GM21737 (cell line): Measurements from ENCODE around the gene IFI30.
"Not testable (repeated sequence)": the region's sequence is repeated elsewhere in the genome, so short reads cannot be mapped to it uniquely, and the experiment has no call there.

Source experiments
- ATAC-seq: cut with Tn5 transposase; IDR thresholded peaks from one replicate; pipeline ENCODE4 v1.9.1; 2021; ENCODE audit warnings: mild to moderate bottlenecking, moderate library complexity; ENCODE audit not compliant: unreplicated experiment

Gene IFI30

DNA sequence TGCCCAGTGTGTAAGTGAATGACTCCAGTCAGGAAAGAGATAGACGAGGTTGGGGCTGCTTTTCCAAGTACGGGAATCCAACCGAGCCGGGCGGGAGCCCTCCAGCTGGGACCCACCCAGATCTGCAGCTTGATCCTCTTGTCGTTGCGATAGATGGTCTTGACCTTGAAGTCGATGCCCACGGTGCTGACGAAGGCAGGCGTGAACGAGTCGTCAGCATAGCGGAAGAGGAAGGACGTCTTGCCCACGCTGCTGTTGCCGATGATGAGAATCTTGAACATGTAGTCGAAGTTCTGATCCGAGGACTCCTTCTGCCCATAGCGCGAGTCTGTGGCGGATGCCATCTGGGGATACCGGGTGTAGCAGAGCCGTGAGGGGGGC lies 28.8 kb downstream of the IFI30 start:
- no peak for ATAC-seq

DNA sequence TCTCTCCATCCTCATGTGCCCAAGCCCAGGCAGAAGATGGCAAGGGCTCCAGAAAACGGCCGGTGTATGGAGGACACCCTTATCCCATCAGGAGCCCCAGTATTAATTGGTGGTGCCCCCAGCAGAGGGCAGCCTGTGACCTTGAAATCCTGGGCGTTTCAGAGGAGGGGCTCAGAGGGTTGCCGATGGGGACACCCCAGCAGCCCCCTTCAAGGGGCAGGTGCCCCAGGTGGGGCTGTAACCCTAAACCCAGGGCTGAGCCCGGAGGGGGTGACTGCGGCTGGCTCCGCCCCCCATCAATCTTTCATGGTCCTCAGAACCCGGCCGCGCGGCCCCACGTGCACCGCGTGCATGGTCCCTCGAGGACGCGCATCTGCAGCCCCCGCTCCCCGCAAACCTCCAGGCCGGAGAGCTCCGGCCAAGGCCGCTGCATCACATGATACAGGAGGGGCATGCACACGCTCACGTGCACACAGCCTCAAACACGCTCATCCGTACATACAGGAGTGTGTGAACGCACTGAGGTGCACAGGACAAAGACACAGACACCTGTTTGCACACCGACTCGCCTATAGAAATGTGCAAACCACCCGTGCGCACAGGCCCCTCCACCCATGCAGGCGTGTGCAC lies 29.3 kb downstream of the IFI30 start:
- no peak for ATAC-seq

DNA sequence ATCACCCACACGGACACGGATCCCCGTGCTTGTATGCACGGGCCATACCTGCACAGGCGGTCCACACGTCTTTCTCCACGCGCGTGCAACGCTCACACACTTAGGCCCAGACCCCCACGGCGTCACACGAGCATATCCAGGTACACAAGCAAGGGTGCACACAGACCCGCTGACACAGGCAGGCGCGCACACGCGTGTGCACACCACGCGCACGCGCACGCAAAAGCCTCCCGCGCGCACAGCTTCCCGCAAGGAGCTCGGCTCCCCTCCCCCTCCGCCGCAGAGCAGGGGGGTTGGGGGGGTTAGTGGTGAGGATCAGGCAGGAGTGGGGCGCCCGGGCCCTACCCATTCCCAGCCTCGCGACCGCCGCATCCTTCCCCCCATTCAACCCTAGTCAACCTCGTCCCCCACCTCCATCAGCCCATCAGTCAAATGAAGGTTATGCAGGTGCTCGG lies 29.8 kb downstream of the IFI30 start:
- ATAC-seq = no peak

DNA sequence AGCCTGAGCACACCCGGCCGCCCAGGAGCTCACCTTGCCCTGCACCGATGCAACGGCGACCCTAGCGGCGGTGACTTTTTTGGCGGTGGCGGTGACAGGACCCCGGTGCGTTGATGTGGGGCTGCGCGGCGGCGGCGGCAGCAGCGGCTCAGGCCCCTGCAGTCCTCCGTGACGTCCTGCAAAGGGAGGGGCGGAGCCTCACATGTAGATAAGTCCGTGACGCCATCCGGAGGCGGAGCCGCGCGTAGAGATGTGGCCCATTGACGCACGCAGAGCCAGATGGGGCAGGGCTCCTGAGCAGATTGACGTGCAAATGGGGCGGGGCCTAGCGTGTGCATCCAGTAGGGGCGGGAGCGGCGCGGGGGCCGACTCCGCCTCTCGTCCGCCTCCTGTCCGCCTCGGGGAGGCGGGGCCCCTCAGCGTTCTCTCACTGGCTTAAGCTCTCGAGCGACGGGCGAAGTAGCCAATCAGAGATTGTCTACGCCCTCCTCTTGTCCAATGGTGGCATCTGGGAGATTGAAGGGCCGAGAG lies 30.3 kb downstream of the IFI30 start, which contains the start of gene RAB3A:
Gene RAB3A, minus strand, starts transcription at position 180 of the 531 bp plus-strand sequence. CDS start 1,302 bp downstream, outside the sequence.
- ATAC-seq = peak; percentile 82

DNA sequence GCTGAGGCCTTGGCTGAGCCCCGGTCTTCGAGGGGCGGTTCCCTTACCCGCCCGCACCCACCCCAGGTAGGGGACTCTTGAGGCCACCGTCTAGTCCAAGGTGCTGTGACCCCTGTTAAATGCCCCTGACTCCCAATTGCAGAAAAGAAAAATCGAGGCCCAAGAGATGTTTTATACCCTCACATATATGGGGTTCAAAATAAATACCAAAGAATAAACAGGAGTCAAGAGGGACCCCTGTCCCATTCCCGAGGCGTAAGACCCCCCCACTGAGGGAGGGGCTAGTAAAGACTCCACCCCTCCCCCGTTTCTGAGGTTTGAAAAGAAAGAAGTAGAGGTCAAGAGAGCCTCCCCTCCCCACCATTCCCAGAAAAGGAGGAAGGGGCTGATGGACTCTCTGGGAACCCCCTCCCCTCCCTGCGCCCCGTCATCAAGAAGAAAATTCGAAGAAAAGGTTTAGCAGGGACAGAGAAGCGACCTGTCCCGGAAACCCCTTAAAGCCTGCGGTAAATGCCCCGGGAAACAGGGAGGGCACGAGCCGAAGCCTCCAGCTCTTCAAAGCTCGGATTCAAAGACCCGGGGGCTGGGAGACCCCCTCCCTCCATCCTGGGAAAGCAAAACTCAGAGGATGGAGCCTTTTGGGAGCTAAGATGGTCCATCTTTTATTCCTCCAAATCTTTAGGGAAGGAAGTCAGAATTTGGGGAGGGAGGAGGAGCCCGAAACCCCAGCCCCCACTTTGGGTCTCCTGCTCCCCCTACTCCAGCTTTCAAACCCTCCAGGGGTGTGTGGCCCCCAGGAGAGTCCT lies 31.0 kb downstream of the IFI30 start:
- peak; percentile 5 for ATAC-seq

DNA sequence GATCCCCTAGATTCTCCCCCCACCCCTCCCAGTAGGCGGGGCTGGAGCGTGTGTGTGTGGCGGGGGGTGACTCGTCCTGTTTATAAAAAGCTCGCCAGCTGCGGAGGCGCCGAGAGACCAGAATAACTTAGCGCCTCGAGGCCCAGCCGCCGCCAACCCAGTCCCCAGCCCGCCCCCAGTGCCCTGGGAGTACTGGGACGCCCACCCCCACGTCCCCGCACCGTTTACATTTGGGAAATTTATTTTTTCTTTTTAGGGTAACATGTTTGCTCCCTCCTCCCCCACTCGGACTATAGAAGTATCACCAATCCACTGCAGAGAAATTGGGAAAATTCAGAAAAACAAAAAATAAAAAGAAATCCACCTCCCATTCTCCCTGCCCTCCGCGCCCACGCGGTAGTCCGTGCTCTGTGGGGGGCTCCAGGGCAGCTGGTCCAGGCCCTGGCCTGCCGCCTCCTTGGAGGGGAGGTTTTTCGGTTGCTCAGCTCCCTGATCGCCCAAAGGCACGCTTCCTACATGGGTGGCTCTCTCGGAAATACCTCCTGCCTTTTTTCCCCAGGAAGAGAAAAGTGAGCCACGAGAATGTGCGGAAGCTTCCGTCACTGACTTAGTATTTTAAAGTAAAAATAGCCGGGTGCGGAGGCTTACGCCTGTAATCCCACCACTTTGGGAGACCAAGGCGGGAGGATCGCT lies 31.7 kb downstream of the IFI30 start:
- no peak for ATAC-seq

DNA sequence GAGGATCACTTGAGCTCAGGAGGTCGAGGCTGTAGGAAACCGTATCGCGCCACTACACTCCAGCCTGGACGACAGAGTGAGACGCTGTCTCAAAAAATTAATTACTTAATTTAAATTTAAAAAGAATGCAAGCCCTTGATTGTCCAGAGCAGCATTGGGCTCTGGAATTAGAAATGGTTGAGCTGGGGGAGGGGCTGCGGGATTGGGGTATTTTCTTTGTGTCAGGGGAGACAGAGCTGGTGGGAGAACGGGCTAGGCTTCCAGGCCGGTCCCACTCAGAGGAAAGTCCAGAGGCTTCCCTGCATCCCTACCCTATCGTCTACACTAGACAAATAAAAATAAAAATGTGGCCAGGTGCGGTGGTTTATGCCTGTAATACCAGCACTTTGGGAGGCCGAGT lies 32.4 kb downstream of the IFI30 start:
- ATAC-seq = no peak

DNA sequence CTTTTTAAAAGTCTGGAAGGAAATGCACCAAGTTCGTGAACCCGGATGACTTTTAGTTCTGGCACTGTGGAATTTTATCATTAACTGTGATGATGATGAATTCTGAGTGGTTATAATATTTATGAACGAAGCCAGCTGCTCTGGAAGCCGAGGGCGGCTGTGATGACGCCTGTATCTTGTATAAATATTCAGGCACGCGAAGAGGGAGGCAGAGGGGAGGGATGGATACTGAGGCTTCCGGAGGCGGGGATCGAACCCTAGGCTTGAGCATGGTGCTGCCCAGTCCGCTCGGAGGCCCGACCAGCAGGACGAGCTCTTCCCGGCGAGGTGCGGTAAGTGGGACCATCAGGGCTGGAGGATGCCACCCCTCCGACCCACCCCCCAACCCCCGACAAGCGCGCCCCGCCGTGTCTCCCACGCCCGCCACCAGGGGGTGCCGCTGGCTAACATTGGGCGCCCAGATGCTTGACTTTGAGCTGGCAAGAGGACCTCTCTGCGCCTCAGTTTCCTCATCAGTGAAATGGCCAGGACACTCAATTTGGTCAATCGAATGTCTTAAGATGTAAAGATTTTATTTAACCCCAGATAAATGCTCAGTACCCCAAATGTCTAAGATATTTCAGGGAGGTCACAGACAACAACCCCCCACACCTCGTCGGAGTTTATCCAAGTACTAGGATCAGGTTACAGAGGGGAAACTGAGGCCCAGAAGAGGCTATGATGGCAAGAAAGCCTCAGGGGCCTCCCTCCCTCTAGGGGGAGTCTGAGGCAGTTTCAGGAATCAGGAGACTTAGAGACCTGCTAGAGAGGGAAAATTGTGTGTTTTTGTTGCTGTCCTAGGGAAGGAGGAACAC lies 34.7 kb downstream of the IFI30 start:
- no peak for ATAC-seq

DNA sequence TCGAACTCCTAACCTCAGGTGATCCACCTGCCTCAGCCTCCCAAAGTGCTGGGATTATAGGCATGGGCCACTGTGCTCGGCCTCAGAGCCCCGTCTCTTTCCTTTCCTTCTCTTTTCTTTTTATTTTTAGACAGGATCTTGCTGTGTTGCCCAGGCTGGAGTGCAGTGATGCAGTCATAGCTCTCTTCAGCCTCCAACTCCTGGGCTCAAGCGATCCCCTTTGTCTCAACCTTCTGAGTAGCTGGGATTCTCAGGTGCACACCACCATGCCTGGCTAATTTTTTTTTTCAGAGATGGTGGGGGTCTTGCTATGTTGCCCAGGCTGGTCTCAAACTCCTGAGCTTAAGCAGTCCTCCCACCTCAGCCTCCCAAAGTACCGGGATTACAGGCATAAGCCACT lies 36.3 kb downstream of the IFI30 start:
- ATAC-seq = not testable (repeated sequence)

DNA sequence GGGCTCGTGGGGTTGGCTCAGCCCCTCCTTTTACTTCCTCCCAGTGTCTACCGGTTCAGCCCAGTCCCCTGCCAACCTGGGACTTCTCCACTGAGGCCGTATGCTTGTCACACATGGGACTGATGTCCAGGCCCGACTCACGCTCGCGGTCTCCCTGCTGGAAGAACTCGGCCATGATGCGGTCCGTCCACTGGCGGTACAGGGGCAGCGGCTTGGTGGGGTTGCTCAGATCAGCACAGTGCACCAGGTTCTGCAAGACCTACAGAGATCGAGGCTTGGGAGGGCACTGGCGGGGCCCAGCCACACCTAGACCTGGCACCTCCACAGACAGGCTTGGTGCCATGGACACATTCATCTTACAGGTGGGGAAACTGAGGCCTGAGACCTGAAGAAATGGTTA lies 38.1 kb downstream of the IFI30 start:
- ATAC-seq = no peak

DNA sequence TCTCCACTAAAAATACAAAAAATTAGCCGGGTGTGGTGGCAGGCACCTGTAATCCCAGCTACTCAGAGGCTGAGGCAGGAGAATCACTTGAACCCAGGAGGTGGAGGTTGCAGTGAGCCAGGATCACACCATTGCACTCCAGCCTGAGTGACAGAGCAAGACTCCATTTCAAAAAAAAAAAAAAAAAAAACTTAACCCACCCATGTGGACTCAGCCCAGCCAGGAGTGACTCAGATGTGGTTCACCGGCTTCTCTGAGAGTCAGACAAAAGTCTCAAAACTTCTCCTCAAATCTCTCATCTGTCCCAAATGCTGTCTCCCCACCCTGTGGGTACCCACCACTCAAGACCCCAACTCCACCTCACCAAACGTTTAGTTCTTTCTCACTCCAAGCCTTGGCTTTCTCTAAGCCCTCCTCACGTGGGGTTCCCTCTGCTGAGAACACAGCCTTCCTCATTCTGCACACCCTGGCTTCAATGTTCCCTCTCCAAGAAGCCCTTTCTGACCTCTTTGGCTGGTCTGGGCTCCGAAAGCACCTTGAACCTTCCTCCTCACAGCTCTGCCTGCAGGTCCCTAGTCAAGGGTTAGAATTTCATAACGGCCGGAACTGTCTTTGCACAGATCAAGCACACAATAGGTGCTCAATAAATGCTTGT lies 41.3 kb downstream of the IFI30 start:
- no peak for ATAC-seq

DNA sequence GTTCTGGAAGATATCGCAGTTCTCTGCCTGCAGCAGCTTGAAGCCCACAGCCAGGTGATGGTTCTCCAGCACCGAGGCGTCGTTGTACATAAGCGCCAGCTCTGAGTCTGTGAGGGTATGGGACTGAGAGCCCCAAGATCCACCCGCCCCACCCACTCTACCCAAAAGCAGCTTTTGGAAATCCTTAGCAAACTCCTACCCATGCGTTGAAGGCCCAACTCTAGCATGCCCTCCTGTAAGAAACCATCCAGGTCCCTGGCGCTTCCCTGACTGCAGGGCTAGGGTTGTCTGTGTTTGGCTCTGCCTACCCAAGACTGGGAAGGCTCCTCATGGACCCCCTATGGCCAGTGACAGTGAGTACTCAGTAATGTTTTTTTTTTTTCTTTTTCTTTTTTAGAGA lies 43.2 kb downstream of the IFI30 start:
- ATAC-seq = no peak

DNA sequence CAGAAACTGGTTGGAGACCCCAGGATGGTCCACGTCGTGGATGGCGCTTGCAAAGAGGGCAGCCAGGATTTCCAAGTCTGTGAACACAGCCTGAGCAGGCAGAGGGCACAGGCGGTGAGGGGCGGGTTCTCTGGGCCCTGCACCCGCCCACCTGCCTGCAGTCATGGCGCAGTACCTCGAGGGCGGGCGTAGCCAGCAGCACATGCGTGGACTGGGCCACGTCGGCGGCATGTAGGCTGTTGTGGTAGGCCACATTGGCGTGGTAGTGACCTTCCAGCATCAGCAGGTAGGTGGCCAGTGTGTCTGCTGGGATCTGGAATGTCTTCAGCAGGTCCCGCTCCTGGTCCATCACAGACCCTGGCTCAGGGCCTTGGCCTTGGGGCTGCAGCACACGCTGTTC lies 44.5 kb downstream of the IFI30 start:
- ATAC-seq = no peak

DNA sequence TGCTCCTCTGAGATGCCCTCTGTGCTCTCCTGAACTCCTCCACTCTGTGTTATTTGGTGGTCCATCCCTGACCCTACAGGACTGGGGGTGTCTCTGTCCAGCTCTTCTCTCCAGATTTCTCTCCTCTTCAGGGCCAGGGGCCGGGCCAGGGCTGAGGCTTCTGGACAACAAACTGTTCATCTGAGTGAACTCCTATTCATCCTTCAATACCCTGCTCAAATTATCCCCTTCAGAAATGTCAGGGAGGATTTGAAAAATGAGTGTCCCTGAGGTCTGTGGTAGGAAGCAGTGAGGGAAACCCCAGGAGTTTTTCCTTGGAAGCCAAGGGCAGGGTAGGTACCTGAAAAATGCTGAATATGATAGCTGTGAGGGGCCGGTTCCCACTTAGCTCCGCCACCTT lies 45.0 kb downstream of the IFI30 start:
- no peak for ATAC-seq

DNA sequence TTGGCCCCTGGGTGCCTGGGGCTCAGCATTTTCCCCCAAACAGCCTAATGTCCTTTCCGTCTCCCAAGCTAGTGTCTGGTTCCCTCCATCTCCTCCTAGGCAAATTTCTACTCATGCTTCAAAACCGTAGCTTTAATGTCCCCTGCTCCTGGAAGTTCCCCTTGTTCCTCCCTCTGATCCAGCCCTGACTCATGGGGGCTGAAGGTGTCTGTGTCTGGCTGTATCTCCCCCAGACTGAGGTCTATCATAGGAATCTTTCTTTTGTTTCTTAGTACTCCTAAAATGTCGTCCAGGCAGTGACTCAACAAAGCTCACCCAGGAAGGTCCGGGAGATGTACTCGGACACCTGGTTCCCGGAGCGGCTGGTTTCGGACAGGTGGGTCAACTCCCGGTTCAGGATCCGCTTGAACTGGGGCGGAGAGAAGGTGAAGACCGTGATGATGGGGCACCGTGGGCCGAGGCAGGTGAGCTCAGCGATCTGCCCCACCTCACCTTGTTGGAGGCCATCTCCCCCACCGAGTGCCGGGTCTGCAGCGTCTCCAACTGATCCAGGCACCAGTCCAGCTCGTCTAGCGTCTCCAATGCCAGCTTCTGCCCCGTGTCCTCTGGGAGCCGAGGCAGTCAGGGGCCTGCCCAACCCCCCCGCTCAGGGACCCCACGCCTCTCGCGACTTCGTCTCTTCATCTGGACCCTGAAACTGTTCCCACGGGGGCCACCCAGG lies 46.5 kb downstream of the IFI30 start:
- ATAC-seq = no peak

DNA sequence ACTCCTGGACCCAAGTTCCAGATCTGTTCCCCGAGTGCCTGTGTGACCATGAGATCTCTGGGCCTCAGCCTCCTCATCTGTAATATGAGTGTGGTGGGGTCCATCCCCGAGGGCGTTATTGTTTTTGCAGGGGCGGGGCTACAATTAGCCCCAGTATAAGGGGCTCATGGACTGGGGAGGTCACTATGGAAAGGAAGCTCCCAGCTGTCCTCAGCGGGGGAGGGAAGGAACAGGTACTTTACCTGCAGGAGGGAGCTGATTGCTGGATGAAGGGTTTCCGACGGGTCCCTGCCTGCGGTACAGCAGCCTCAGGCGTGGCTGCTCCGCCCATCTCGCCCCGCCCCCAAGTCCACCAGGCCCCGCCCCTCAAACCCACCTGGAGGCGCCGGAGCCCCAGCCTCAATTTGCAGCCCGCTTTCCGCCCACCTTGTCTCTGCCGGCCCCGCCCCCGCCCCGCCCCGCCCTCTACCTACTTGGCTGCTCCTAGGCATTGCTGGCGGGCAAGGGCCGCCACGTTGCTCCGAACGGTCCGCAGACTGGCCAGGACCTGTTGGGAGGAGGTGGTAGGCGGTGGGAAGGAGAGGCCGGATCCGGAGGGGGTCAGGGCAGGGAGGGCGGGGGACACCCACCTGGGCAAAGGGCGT lies 47.1 kb downstream of the IFI30 start:
- no peak for ATAC-seq

DNA sequence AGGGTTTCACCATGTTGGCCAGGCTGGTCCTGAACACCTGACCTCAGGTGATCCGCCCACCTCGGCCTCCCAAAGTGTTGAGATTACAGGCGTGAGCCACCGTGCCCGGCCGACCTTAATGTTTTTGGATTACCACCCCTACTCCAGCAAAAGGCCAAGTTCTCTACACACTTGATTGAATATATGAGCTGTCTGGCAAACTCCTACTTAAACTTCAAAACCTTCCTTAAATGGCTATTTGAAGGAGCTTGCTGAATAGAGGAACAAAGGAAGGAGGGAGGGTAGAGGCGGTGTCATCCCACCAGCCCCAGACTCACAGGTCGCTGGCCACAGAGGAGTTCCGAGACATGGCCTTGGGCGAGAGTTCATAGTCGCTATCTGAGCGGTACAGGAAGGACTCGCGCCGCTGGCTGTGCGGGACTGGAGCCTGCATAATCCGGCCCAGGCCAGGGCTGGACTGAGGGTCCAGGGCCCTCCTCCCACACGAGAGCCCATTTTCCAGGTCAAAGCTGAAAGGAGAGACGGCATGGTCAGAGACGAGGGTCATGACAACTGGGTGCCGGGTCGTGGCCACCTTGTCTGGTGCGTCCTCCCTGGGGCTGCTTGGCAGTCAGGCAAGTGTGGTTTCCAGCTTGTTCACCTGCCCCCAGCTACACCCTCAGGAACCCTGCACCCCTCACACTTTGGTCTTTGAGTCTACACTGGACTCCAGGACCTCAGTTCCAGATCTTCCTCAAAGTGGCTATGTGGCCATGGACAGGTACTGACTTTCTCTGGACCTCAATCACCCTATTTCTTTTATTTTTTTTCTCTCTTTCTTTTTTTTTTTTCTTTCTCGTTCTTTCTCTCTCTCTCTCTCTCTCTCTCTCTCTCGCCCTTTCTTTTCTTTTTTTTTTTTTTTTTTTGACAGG lies 48.5 kb downstream of the IFI30 start:
- ATAC-seq = no peak
